Measurements from ENCODE around the gene PANK4.

The PANK4 gene

DNA sequence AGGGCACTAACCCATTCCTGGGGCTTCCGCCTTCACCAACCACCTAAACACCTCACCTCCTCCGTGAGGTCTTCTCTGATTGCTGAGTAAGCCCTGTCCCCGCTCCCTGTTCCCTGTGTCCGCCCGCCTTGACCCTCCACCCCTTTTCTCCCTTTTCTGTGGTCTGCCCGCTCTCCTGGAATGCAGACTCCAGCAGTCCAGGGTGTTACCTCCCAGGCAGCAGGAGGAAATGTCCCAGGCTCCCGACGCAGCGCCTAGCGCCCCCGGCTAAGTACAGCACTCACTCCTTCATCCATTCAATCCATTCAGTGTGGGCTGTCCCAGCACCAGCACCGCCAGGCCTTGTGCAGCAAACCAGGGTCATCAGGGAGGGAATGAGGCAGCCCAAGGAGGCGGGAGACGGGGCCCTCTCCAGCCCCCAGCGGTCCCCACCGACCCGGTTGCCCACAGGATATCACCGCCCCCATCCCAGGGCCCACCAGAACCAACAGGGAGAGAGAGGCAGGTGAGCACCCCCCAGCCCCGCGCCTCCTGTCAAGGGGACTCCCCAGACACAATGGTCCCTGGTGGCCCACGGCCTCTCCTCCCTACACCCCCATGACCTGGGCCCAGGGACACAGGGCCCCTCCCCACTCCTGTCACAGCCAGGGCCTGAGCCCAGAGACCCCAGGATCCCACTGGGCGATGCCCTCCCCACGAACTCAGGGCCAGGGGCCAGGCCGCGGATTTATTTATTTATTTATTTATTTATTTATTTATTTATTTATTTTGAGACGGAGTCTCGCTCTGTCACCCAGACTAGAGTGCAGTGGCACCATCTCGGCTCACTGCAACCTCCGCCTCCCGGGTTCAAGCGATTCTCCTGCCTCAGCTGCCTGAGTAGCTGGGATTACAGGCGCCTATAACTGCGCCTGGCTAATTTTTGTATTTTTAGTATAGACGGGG is 40.0 kb upstream of the PANK4 start:
- TF ChIP-seq EGR1 (IDR thresholded peaks at IDR 0.05) (no peak), ZBTB7A (IDR thresholded peaks at IDR 0.05; ENCODE audit: low read depth) (no peak), TCF12 (IDR thresholded peaks at IDR 0.05; ENCODE audit: low read depth) (no peak), NFIC (IDR thresholded peaks at IDR 0.05) (no peak), RAD21 (IDR thresholded peaks at IDR 0.05; ENCODE audit: low read depth) (no peak), CREB1 (IDR thresholded peaks at IDR 0.05; ENCODE audit: low read depth) (no peak), FOXM1 (IDR thresholded peaks at IDR 0.05; ENCODE audit: borderline replicate concordance, low read depth) (no peak), TEAD4 (IDR thresholded peaks at IDR 0.05) (no peak), EP300 (IDR thresholded peaks at IDR 0.05; ENCODE audit: borderline replicate concordance) (no peak), YY1 (IDR thresholded peaks at IDR 0.05; ENCODE audit: low read depth) (no peak), CEBPB (IDR thresholded peaks at IDR 0.05) (no peak), TAF1 (IDR thresholded peaks at IDR 0.05; ENCODE audit: low read depth) (no peak)
- TF ChIP-seq, protein P1, sequence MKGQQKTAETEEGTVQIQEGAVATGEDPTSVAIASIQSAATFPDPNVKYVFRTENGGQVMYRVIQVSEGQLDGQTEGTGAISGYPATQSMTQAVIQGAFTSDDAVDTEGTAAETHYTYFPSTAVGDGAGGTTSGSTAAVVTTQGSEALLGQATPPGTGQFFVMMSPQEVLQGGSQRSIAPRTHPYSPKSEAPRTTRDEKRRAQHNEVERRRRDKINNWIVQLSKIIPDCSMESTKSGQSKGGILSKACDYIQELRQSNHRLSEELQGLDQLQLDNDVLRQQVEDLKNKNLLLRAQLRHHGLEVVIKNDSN (IDR thresholded peaks at IDR 0.05): no peak
- TF ChIP-seq, protein P2, sequence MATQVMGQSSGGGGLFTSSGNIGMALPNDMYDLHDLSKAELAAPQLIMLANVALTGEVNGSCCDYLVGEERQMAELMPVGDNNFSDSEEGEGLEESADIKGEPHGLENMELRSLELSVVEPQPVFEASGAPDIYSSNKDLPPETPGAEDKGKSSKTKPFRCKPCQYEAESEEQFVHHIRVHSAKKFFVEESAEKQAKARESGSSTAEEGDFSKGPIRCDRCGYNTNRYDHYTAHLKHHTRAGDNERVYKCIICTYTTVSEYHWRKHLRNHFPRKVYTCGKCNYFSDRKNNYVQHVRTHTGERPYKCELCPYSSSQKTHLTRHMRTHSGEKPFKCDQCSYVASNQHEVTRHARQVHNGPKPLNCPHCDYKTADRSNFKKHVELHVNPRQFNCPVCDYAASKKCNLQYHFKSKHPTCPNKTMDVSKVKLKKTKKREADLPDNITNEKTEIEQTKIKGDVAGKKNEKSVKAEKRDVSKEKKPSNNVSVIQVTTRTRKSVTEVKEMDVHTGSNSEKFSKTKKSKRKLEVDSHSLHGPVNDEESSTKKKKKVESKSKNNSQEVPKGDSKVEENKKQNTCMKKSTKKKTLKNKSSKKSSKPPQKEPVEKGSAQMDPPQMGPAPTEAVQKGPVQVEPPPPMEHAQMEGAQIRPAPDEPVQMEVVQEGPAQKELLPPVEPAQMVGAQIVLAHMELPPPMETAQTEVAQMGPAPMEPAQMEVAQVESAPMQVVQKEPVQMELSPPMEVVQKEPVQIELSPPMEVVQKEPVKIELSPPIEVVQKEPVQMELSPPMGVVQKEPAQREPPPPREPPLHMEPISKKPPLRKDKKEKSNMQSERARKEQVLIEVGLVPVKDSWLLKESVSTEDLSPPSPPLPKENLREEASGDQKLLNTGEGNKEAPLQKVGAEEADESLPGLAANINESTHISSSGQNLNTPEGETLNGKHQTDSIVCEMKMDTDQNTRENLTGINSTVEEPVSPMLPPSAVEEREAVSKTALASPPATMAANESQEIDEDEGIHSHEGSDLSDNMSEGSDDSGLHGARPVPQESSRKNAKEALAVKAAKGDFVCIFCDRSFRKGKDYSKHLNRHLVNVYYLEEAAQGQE (IDR thresholded peaks at IDR 0.05; ENCODE audit: low read depth): no peak
- TF ChIP-seq, protein P3, sequence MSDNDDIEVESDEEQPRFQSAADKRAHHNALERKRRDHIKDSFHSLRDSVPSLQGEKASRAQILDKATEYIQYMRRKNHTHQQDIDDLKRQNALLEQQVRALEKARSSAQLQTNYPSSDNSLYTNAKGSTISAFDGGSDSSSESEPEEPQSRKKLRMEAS (IDR thresholded peaks at IDR 0.05): no peak

DNA sequence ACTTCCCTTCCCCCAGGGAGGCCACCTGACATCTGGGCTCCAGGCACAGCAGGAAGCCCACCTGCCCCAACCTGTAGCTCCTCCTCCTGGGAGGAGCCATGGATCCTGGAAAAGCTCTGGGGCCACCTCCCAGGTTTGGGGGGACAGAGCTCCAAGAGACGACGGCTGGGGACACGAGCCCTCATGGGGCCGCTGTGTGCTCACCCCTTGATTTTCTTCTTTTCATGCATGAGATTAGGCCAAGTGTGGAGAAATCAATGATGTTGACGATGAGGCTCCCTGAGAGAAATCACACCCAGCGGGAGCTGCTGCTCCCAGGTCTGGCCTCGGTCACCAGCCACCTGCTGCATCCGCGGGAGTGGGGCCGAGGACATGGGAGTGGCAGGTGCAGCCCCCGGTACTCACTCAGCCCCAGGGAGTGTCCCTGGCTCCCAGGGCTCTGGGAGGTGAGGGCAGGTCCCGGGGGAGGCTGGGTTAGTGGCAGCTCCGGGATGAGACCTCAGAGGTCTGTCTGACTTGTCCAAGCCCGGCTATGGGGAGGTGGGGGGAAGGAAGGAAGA is 38.5 kb upstream of the PANK4 start:
- TF ChIP-seq CREB1 (IDR thresholded peaks at IDR 0.05; ENCODE audit: low read depth) (no peak), NFIC (IDR thresholded peaks at IDR 0.05) (no peak), ZBTB7A (IDR thresholded peaks at IDR 0.05; ENCODE audit: low read depth) (no peak), FOXM1 (IDR thresholded peaks at IDR 0.05; ENCODE audit: borderline replicate concordance, low read depth) (no peak), TCF12 (IDR thresholded peaks at IDR 0.05; ENCODE audit: low read depth) (no peak), TAF1 (IDR thresholded peaks at IDR 0.05; ENCODE audit: low read depth) (no peak), TEAD4 (IDR thresholded peaks at IDR 0.05) (no peak), EP300 (IDR thresholded peaks at IDR 0.05; ENCODE audit: borderline replicate concordance) (no peak)
- TF ChIP-seq, protein P2 (IDR thresholded peaks at IDR 0.05; ENCODE audit: low read depth): no peak

DNA sequence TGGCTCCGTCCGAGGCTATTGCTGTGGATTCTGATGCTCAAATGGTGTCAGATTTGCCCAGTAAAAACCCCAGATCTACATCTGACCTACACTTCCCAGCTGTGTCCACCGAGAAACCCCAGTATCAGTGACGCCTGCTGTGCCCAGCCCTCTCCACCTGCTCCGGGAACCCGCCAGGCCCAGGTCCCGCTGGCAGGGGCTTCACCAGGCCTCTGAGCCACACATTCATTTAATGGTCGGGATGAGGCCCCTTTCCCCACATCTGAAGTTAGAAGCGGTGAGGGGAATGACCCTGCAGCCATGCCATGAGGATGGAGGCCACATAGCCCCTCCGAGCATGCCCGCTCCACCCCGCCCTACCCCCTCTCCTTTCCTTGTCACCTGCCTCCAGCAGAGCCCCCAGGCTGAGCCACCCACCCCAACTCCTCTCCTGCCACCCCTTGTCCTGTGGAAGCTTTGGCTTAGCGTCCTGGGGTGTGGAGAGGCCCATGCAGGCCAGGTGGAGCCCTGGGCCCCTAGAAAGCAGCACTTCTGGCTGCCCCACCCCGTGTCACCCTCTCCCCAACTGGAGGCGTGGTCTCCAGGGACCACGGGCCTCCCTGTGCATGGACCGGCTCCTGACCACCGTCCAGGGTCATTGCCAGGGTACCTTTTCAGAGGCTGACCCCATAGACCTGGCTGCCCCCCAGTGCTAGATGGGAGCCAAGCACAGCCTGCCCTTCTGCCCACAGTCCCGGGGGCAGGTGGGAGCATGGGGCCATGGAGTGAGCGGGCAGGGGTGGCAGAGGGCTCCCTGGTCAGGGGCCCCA is 37.8 kb upstream of the PANK4 start:
- TF ChIP-seq TAF1 (IDR thresholded peaks at IDR 0.05; ENCODE audit: low read depth): no peak
- TF ChIP-seq, protein P3 (IDR thresholded peaks at IDR 0.05): no peak
- no peak for TF ChIP-seq EGR1 (IDR thresholded peaks at IDR 0.05)
- TF ChIP-seq NFIC (IDR thresholded peaks at IDR 0.05): no peak
- TF ChIP-seq, protein P1 (IDR thresholded peaks at IDR 0.05): no peak
- TF ChIP-seq ZBTB7A (IDR thresholded peaks at IDR 0.05; ENCODE audit: low read depth): no peak
- no peak for TF ChIP-seq YY1 (IDR thresholded peaks at IDR 0.05; ENCODE audit: low read depth)
- TF ChIP-seq CREB1 (IDR thresholded peaks at IDR 0.05; ENCODE audit: low read depth): no peak
- TF ChIP-seq, protein P2 (IDR thresholded peaks at IDR 0.05; ENCODE audit: low read depth): no peak
- TF ChIP-seq TCF12 (IDR thresholded peaks at IDR 0.05; ENCODE audit: low read depth): no peak
- TF ChIP-seq TEAD4 (IDR thresholded peaks at IDR 0.05): no peak
- no peak for TF ChIP-seq EP300 (IDR thresholded peaks at IDR 0.05; ENCODE audit: borderline replicate concordance)
- no peak for TF ChIP-seq FOXM1 (IDR thresholded peaks at IDR 0.05; ENCODE audit: borderline replicate concordance, low read depth)
